Natural killer cell (primary cell): ENCODE results near the gene OR1K1. TPM values are rescaled to one million over a fixed set of nuclear protein-coding genes. Genes with fewer than 3 reads are reported as not detected.

Source experiments
- ATAC-seq, 3 donors: fragments of 150-1000 bp in 2 of 3; fragments of 200-7000 bp in 1 of 3; cut with Tn5 transposase; 1 replicate in 1 of 3; 2 replicates in 2 of 3; pipeline ENCODE4 v1.10.0; 2021; ENCODE audit warnings: mild to moderate bottlenecking in 2 of 3, moderate library complexity in 2 of 3
- DNase-seq, 2 donors: peaks; one replicate each; pipeline versions ENCODE4 v3.0.0 to v3.0.0-alpha.2; 2013 to 2021; ENCODE audit warnings: mixed read lengths in 1 of 2
- H3K27ac ChIP-seq: one replicate; pipeline ENCODE4 v1.5.1; 2013; ENCODE audit warnings: mild to moderate bottlenecking, low read length
- H3K27me3 ChIP-seq: one replicate; pipeline ENCODE4 v1.6.1; 2013; ENCODE audit warnings: low read length; ENCODE audit not compliant: control insufficient read depth, insufficient read depth
- H3K36me3 ChIP-seq: one replicate; pipeline ENCODE4 v1.6.1; 2013; ENCODE audit warnings: low read length; ENCODE audit not compliant: control insufficient read depth, insufficient read depth
- H3K4me1 ChIP-seq: one replicate; pipeline ENCODE4 v1.6.1; 2013; ENCODE audit warnings: low read length; ENCODE audit not compliant: control insufficient read depth, insufficient read depth
- H3K4me3 ChIP-seq: one replicate; pipeline ENCODE4 v1.5.1; 2013; ENCODE audit warnings: low read length
- H3K9me3 ChIP-seq: one replicate; pipeline ENCODE4 v1.6.1; 2013; ENCODE audit warnings: low read length; ENCODE audit not compliant: control insufficient read depth, insufficient read depth
- H3K27ac Mint-ChIP-seq, 2 donors: one replicate each; pipeline ENCODE4 v1.8.0; 2022; ENCODE audit warnings: mild to moderate bottlenecking in 2 of 2, mixed read lengths in 2 of 2, moderate library complexity in 1 of 2
- H3K27me3 Mint-ChIP-seq, 2 donors: one replicate each; pipeline ENCODE4 v1.8.0; 2022; ENCODE audit warnings: low read depth in 2 of 2, mixed read lengths in 2 of 2
- H3K36me3 Mint-ChIP-seq: one replicate; pipeline ENCODE4 v1.8.0; 2022; ENCODE audit warnings: mixed read lengths
- H3K4me1 Mint-ChIP-seq, 2 donors: one replicate each; pipeline ENCODE4 v1.8.0; 2022; ENCODE audit warnings: mixed read lengths in 2 of 2
- H3K4me3 Mint-ChIP-seq: one replicate; pipeline ENCODE4 v1.8.0; 2022; ENCODE audit warnings: mild to moderate bottlenecking, moderate library complexity, mixed read lengths
- H3K9me3 Mint-ChIP-seq, 2 donors: one replicate each; pipeline ENCODE4 v1.8.0; 2022; ENCODE audit warnings: mixed read lengths in 2 of 2
- CTCF ChIP-seq: fragments of 200-600 bp; IDR thresholded peaks from one replicate; pipeline ENCODE4 v1.8.0; 2022; ENCODE audit warnings: antibody characterized with exemption
- WGBS: methylation state at CpG from one replicate; pipeline ENCODE4 v1.1.7; 2013; ENCODE audit warnings: missing lambda C conversion rate; ENCODE audit not compliant: insufficient coverage; 5-methylcytosine and 5-hydroxymethylcytosine counted together
- intact Hi-C: fragments of 100-400 bp; cut with micrococcal nuclease; formaldehyde crosslinking; loops from one replicate; pipeline ENCODE4 v1.14.2; 2022
- total RNA-seq, 4 donors: library from RNA; stranded (reverse); fragments of 120-200 nt in 1 of 4; gene quantifications; one replicate each; pipeline versions ENCODE4 v1.2.3 to v1.2.4, GENCODE V29; 2013 to 2022

OR1K1 gene
- total RNA-seq, 3 donors from 2014 or later (not counting 1 experiment from before 2014, with no cell fraction given): not detected

- 89% methylated on average over 7 of the region's 8 CpGs for WGBS
- intact Hi-C loops: no loop called here
These were observed 22.9 kb upstream of the OR1K1 start for GRCh38 chr9:122777052-122777451.

GRCh38 chr9:122777935-122778627, 21.8 kb upstream of the OR1K1 start:
- 92% methylated on average over 2 of the region's 3 CpGs for WGBS

More at GRCh38 chr9:122777052-122777451, 22.9 kb upstream of the OR1K1 start:
- Histone ChIP-seq H3K27ac (no peak overlapping the region), H3K9me3 (no peaks in the 10 kb centered on the region), H3K36me3 (no peaks in the 10 kb centered on the region), H3K4me1 (no peaks in the 10 kb centered on the region), H3K27me3 (no peaks in the 10 kb centered on the region), H3K4me3 (no peak overlapping the region)
- Mint-ChIP-seq H3K4me1 (peaks cover 0 to 5% of the 10 kb centered on the region in 2 donors), H3K27me3 (peaks cover 0 to 7% of the 10 kb centered on the region in 2 donors), H3K4me3 (no peak overlapping the region), H3K9me3 (peaks cover 3% of the 10 kb centered on the region in 2 donors), H3K27ac (no peak overlapping the region), H3K36me3 (no peaks in the 10 kb centered on the region)
- TF ChIP-seq CTCF: no peak
- no peak for DNase-seq
- no peak for ATAC-seq

GRCh38 chr9:122779181-122779580, 20.7 kb upstream of the OR1K1 start:
- Mint-ChIP-seq H3K27me3 (peaks cover 0 to 6% of the 10 kb centered on the region in 2 donors), H3K4me1 (peaks cover 0 to 5% of the 10 kb centered on the region in 2 donors), H3K36me3 (no peaks in the 10 kb centered on the region), H3K4me3 (no peak overlapping the region), H3K9me3 (no peaks in the 10 kb centered on the region), H3K27ac (no peak overlapping the region)
- Histone ChIP-seq H3K27ac (no peak overlapping the region), H3K4me1 (no peaks in the 10 kb centered on the region), H3K9me3 (no peaks in the 10 kb centered on the region), H3K4me3 (no peak overlapping the region), H3K27me3 (no peaks in the 10 kb centered on the region), H3K36me3 (no peaks in the 10 kb centered on the region)
- intact Hi-C loops: no loop called here
- no peak for TF ChIP-seq CTCF
- WGBS: 65% methylated on average over 2 of the region's 3 CpGs
- no peak for ATAC-seq
- no peak for DNase-seq

More at GRCh38 chr9:122777935-122778627, 21.8 kb upstream of the OR1K1 start:
- Histone ChIP-seq H3K36me3 (no peaks in the 10 kb centered on the region), H3K27ac (no peak overlapping the region), H3K4me3 (no peak overlapping the region), H3K9me3 (no peaks in the 10 kb centered on the region), H3K4me1 (no peaks in the 10 kb centered on the region), H3K27me3 (no peaks in the 10 kb centered on the region)
- no peak for DNase-seq
- Mint-ChIP-seq H3K27me3 (peaks cover 0 to 6% of the 10 kb centered on the region in 2 donors), H3K36me3 (no peaks in the 10 kb centered on the region), H3K27ac (no peak overlapping the region), H3K9me3 (no peaks in the 10 kb centered on the region), H3K4me3 (no peak overlapping the region), H3K4me1 (peaks cover 0 to 5% of the 10 kb centered on the region in 2 donors)
- ATAC-seq: no peak
- TF ChIP-seq CTCF: no peak
- intact Hi-C loops: no loop called here

- no peaks in the 10 kb centered on the region for H3K36me3 ChIP-seq
- Mint-ChIP-seq H3K36me3 (no peaks in the 10 kb centered on the region), H3K4me1 (peaks cover 0 to 5% of the 10 kb centered on the region in 2 donors), H3K27ac (no peak overlapping the region), H3K4me3 (no peak overlapping the region), H3K9me3 (no peaks in the 10 kb centered on the region), H3K27me3 (peaks cover 0 to 6% of the 10 kb centered on the region in 2 donors)
- intact Hi-C loops: no loop called here
- no peak for TF ChIP-seq CTCF
- WGBS: 100% methylated on average over 2 of the region's 4 CpGs
- no peaks in the 10 kb centered on the region for H3K9me3 ChIP-seq
- H3K4me3 ChIP-seq: no peak overlapping the region
- ATAC-seq: no peak
- DNase-seq: no peak
- no peaks in the 10 kb centered on the region for H3K27me3 ChIP-seq
- no peak overlapping the region for H3K27ac ChIP-seq
- no peaks in the 10 kb centered on the region for H3K4me1 ChIP-seq
These were observed 19.9 kb upstream of the OR1K1 start for GRCh38 chr9:122780026-122780425.
